HepG2 (cell line): Measurements from ENCODE around the gene MAP2K5. TPM values are rescaled to one million over a fixed set of nuclear protein-coding genes. Genes with fewer than 3 reads are reported as not detected.

Source experiments
- ATAC-seq: fragments of 200-7000 bp; cut with Tn5 transposase; 3 replicates; pipeline ENCODE4 v1.9.1; 2020; ENCODE audit warnings: mild to moderate bottlenecking, moderate library complexity
- BruUV-seq: library from RNA; stranded (reverse); fragments of 400-500 nt; replicated peaks from 2 replicates; lab custom pipeline; 2021; lab: Mats Ljungman, UMichigan
- CTCF ChIA-PET: fragments of 300-600 bp; formaldehyde crosslinking; extraction: SDS; loops from one replicate; lab custom pipeline; 2021; ENCODE audit warnings: low total read pairs, inconsistent platforms, low intra/inter-chr PET ratio; lab: Yijun Ruan, JAX
- POLR2A ChIA-PET: fragments of 350-600 bp; sonication (Branson Sonifier 250); formaldehyde crosslinking; loops from one replicate; lab custom pipeline; 2020; ENCODE audit warnings: antibody characterized with exemption, inconsistent platforms; lab: Yijun Ruan, JAX
- DNase-seq: peaks from one replicate; pipeline ENCODE4 v3.0.0-alpha.2; 2015; ENCODE audit warnings: low spot score
- FAIRE-seq: peaks from 3 replicates; lab custom pipeline; 2011; peaks lifted over from hg19 to GRCh38; lab: Jason Lieb, UNC
- H2AFZ ChIP-seq: one replicate; pipeline ENCODE4 v1.6.1; 2011; ENCODE audit warnings: low read length, inconsistent platforms
- H3K27ac ChIP-seq: fragments of 300-600 bp; 3 replicates; pipeline ENCODE4 v1.8.0; 2011; ENCODE audit warnings: mixed run types, mild to moderate bottlenecking, mixed read lengths, low read length, inconsistent platforms; ENCODE audit not compliant: insufficient read depth; ENCODE audit errors: extremely low read length
- H3K27me3 ChIP-seq, 2 experiments: fragments of 200-600 bp in 1 of 2; 2 replicates in 1 of 2; 3 replicates in 1 of 2; pipeline versions ENCODE4 v1.6.0 to v1.8.0; 2011; ENCODE audit warnings: low read length in 2 of 2, mild to moderate bottlenecking in 2 of 2, moderate library complexity in 2 of 2, inconsistent platforms in 1 of 2; ENCODE audit not compliant: insufficient read depth in 2 of 2, control insufficient read depth in 1 of 2
- H3K36me3 ChIP-seq, 2 experiments: fragments of 200-600 bp in 1 of 2; replicated peaks in 1 of 2; 2 replicates in 1 of 2; 3 replicates in 1 of 2; pipeline versions ENCODE4 v1.5.1 to v1.8.0; 2011; ENCODE audit warnings: low read length in 2 of 2, inconsistent platforms in 1 of 2; ENCODE audit not compliant: insufficient read depth in 2 of 2, control insufficient read depth in 1 of 2
- H3K4me1 ChIP-seq: 2 replicates; pipeline ENCODE4 v1.5.1; 2012; ENCODE audit warnings: low read length, inconsistent platforms; ENCODE audit not compliant: insufficient read depth
- H3K4me2 ChIP-seq: 2 replicates; pipeline ENCODE4 v1.6.0; 2011; ENCODE audit warnings: low read depth, low read length, inconsistent platforms
- H3K4me3 ChIP-seq, 3 experiments: fragments of 200-600 bp in 1 of 3; sonication (generic), shearing (Covaris generic) in 1 of 3; replicated peaks in 1 of 3; 2 replicates each; pipeline ENCODE4 v1.5.1; 2011 to 2016; ENCODE audit warnings: low read length in 3 of 3, inconsistent platforms in 2 of 3, low read depth in 2 of 3, mild to moderate bottlenecking in 2 of 3, control low read depth in 1 of 3, mixed read lengths in 1 of 3; ENCODE audit not compliant: insufficient read depth in 1 of 3
- H3K79me2 ChIP-seq: one replicate; pipeline ENCODE4 v1.6.1; 2011; ENCODE audit warnings: low read length, inconsistent platforms; ENCODE audit not compliant: insufficient read depth
- H3K9ac ChIP-seq: 2 replicates; pipeline ENCODE4 v1.6.0; 2011; ENCODE audit warnings: mild to moderate bottlenecking, low read depth, low read length, inconsistent platforms; ENCODE audit not compliant: insufficient read depth
- H3K9me3 ChIP-seq: 2 replicates; pipeline ENCODE4 v1.5.1; 2012; ENCODE audit warnings: mild to moderate bottlenecking, low read length
- H4K20me1 ChIP-seq: 2 replicates; pipeline ENCODE4 v1.6.0; 2011; ENCODE audit warnings: inconsistent platforms, mild to moderate bottlenecking, low read length, moderate library complexity; ENCODE audit not compliant: insufficient read depth
- GABPA ChIP-seq, 2 experiments: IDR thresholded peaks; 2 replicates each; pipeline ENCODE4 v1.6.1; 2011 to 2016; ENCODE audit warnings: low read depth in 2 of 2, low read length in 1 of 2, missing biosample characterization in 1 of 2, missing genetic modification characterization in 1 of 2
- GTF2F1 ChIP-seq: fragments of 150-350 bp; IDR thresholded peaks from 2 replicates; pipeline ENCODE4 v1.6.1; 2014; ENCODE audit warnings: low read length
- HDAC6 ChIP-seq: fragments of 200-600 bp; sonication (generic); IDR thresholded peaks from 2 replicates; pipeline ENCODE4 v1.7.0; 2017; ENCODE audit warnings: mild to moderate bottlenecking, antibody characterized with exemption, low read length, low read depth
- JUN ChIP-seq: sonication (generic); formaldehyde crosslinking; IDR thresholded peaks from 2 replicates; pipeline ENCODE4 v1.4.0; 2020; ENCODE audit warnings: mild to moderate bottlenecking, missing genetic modification reagents
- PHF21A ChIP-seq: sonication (generic); formaldehyde crosslinking; IDR thresholded peaks from 2 replicates; pipeline ENCODE4 v1.5.0; 2020; ENCODE audit warnings: mild to moderate bottlenecking, missing genetic modification reagents
- REPIN1 ChIP-seq: sonication (generic); formaldehyde crosslinking; IDR thresholded peaks from 2 replicates; pipeline ENCODE4 v1.8.0; 2022; ENCODE audit warnings: missing genetic modification reagents, low read depth, mild to moderate bottlenecking, borderline replicate concordance
- ZNF160 ChIP-seq: sonication (generic); formaldehyde crosslinking; IDR thresholded peaks from 2 replicates; pipeline ENCODE4 v1.8.0; 2022; ENCODE audit warnings: mild to moderate bottlenecking, inconsistent platforms, missing genetic modification reagents
- ZNF484 ChIP-seq: sonication (generic); formaldehyde crosslinking; IDR thresholded peaks from 2 replicates; pipeline ENCODE4 v1.5.1; 2020; ENCODE audit warnings: mild to moderate bottlenecking, low read depth, missing genetic modification reagents, borderline replicate concordance
- ZNF850 ChIP-seq: sonication (generic); formaldehyde crosslinking; conservative IDR thresholded peaks from 2 replicates; pipeline ENCODE4 v1.9.0; 2021; ENCODE audit warnings: mild to moderate bottlenecking, missing genetic modification reagents
- WGBS: methylation state at CpG from one replicate; pipeline ENCODE4 v1.1.6; 2017; ENCODE audit warnings: low lambda C conversion rate; 5-methylcytosine and 5-hydroxymethylcytosine counted together
- in situ Hi-C: cut with HindIII; loops from 2 replicates; pipeline ENCODE4 v1.10.0; 2017; ENCODE audit warnings: low pct_unique_long_range_greater_than_20kb; ENCODE audit not compliant: extremely low pct_ligation_motif_present
- intact Hi-C: fragments of 100-400 bp; cut with micrococcal nuclease; formaldehyde crosslinking; loops from one replicate; pipeline ENCODE4 v1.10.0; 2022; ENCODE audit not compliant: unreplicated experiment
- polyA plus RNA-seq, 8 experiments: library from polyadenylated mRNA; depleted of rRNA in 3 of 8; stranded (reverse) in 7 of 8; unstranded in 1 of 8; fragments of >200 nt; fragmentation: Illumina TruSeq in 4 of 8; extraction: Trizol in 4 of 8; gene quantifications; 2 replicates each; pipeline versions ENCODE4 v1.2.1 to v1.2.3, GENCODE V29; 2011 to 2016; ENCODE audit warnings: low read depth in 4 of 8, missing spikeins in 1 of 8, mixed read lengths in 1 of 8; ENCODE audit not compliant: insufficient read depth in 1 of 8
- total RNA-seq, 5 experiments: library from RNA; depleted of rRNA; stranded (reverse); fragments of >200 nt; fragmentation: Illumina TruSeq; extraction: Trizol; gene quantifications; 2 replicates each; pipeline ENCODE4 v1.2.3, GENCODE V29; 2016; ENCODE audit warnings: low read depth in 1 of 5
- TF ChIP-seq, protein P1 (sequence below): IDR thresholded peaks from 2 replicates; pipeline ENCODE4 v1.6.1; 2016; ENCODE audit warnings: mild to moderate bottlenecking, missing biosample characterization, missing genetic modification reagents
- TF ChIP-seq, protein P2 (sequence below): sonication (generic); formaldehyde crosslinking; IDR thresholded peaks from 2 replicates; pipeline ENCODE4 v1.5.1; 2020; ENCODE audit warnings: mild to moderate bottlenecking, moderate library complexity, missing genetic modification reagents

Gene MAP2K5
- total and polyA plus RNA-seq, 2 of the 13 experiments (the other 11 are each of a cell fraction or from before 2014, with no cell fraction given) = 4.0 to 4.3 TPM

- H3K9ac ChIP-seq = no peak overlapping the region
- BruUV-seq = no TSS peak
- H2AFZ ChIP-seq = no peak overlapping the region
- FAIRE-seq (no peak), ATAC-seq (no peak), DNase-seq (no peak)
- H3K36me3 ChIP-seq = no peaks in the 10 kb centered on the region
- H4K20me1 ChIP-seq = no peaks in the 10 kb centered on the region; the same call in 1 of the 2 replicates
- no peaks in the 10 kb centered on the region for H3K79me2 ChIP-seq
- intact Hi-C loops (no loop called here), in situ Hi-C loops (no loop called here)
- H3K4me3 ChIP-seq = no peak overlapping the region
- 92% methylated on average over 5 of the region's 5 CpGs for WGBS
- TF ChIP-seq ZNF160 (CRISPR knock-in tag) = no peak
- POLR2A ChIA-PET = no interaction called here
- H3K9me3 ChIP-seq = no peaks in the 10 kb centered on the region
- no peak overlapping the region for H3K4me2 ChIP-seq
- no peaks in the 10 kb centered on the region for H3K4me1 ChIP-seq
- CTCF ChIA-PET = no interaction called here
- no peak overlapping the region for H3K27ac ChIP-seq
- no peaks in the 10 kb centered on the region for H3K27me3 ChIP-seq
These were observed 36.7 kb downstream of the MAP2K5 start for GRCh38 chr15:67579164-67579563.

- no peak overlapping the region for H3K27ac ChIP-seq
- intact Hi-C loops (no loop called here), in situ Hi-C loops (no loop called here)
- no peak overlapping the region for H2AFZ ChIP-seq
- H3K4me2 ChIP-seq = no peak overlapping the region
- H4K20me1 ChIP-seq = no peaks in the 10 kb centered on the region; the same call in 1 of the 2 replicates
- no peaks in the 10 kb centered on the region for H3K9me3 ChIP-seq
- DNase-seq (no peak), FAIRE-seq (no peak), ATAC-seq (no peak)
- ChIA-PET CTCF (no interaction called here), POLR2A (no interaction called here)
- no peak overlapping the region for H3K9ac ChIP-seq
- no peaks in the 10 kb centered on the region; a peak in 1 of 5 replicates for H3K27me3 ChIP-seq
- H3K4me1 ChIP-seq = no peaks in the 10 kb centered on the region
- TF ChIP-seq ZNF484 (no peak), PHF21A (no peak), ZNF850 (CRISPR knock-in tag) (no peak), JUN (CRISPR knock-in tag) (no peak), GABPA (IDR thresholded peaks at IDR 0.05; ENCODE audit: low read depth, low read length) (no peak), GABPA (CRISPR knock-in tag; IDR thresholded peaks at IDR 0.05; ENCODE audit: low read depth) (no peak), GTF2F1 (no peak), REPIN1 (CRISPR knock-in tag) (no peak), HDAC6 (no peak)
- TF ChIP-seq, protein P1, sequence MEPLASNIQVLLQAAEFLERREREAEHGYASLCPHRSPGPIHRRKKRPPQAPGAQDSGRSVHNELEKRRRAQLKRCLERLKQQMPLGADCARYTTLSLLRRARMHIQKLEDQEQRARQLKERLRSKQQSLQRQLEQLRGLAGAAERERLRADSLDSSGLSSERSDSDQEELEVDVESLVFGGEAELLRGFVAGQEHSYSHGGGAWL (CRISPR knock-in tag) = no peak
- TF ChIP-seq, protein P2, sequence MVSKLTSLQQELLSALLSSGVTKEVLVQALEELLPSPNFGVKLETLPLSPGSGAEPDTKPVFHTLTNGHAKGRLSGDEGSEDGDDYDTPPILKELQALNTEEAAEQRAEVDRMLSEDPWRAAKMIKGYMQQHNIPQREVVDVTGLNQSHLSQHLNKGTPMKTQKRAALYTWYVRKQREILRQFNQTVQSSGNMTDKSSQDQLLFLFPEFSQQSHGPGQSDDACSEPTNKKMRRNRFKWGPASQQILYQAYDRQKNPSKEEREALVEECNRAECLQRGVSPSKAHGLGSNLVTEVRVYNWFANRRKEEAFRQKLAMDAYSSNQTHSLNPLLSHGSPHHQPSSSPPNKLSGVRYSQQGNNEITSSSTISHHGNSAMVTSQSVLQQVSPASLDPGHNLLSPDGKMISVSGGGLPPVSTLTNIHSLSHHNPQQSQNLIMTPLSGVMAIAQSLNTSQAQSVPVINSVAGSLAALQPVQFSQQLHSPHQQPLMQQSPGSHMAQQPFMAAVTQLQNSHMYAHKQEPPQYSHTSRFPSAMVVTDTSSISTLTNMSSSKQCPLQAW (CRISPR knock-in tag) = no peak
- H3K79me2 ChIP-seq = no peaks in the 10 kb centered on the region
- no peak overlapping the region for H3K4me3 ChIP-seq
- 87% methylated on average over 4 of the region's 4 CpGs for WGBS
- BruUV-seq = no TSS peak
- no peaks in the 10 kb centered on the region for H3K36me3 ChIP-seq
These were observed 37.5 kb downstream of the MAP2K5 start for GRCh38 chr15:67579967-67580366.
